Osteocyte (in vitro differentiated cells): Measurements from ENCODE around the gene RRP1. TPM values are rescaled to one million over a fixed set of nuclear protein-coding genes. Genes with fewer than 3 reads are reported as not detected.

ENCODE experiments used
- DNase-seq: peaks from one replicate; pipeline ENCODE4 v3.0.0; 2021; ENCODE audit warnings: mixed read lengths; ENCODE audit not compliant: unreplicated experiment; ENCODE audit errors: extremely low spot score
- H3K27ac Mint-ChIP-seq: one replicate; pipeline ENCODE4 v1.8.0; 2021; ENCODE audit warnings: mild to moderate bottlenecking, mixed read lengths; ENCODE audit not compliant: unreplicated experiment
- H3K27me3 Mint-ChIP-seq: one replicate; pipeline ENCODE4 v1.8.0; 2021; ENCODE audit warnings: mixed read lengths; ENCODE audit not compliant: unreplicated experiment
- H3K36me3 Mint-ChIP-seq: one replicate; pipeline ENCODE4 v1.8.0; 2021; ENCODE audit warnings: mixed read lengths; ENCODE audit not compliant: unreplicated experiment
- H3K4me1 Mint-ChIP-seq: one replicate; pipeline ENCODE4 v1.8.0; 2021; ENCODE audit warnings: mixed read lengths; ENCODE audit not compliant: unreplicated experiment
- H3K4me3 Mint-ChIP-seq: one replicate; pipeline ENCODE4 v1.8.0; 2021; ENCODE audit warnings: mild to moderate bottlenecking, moderate library complexity, mixed read lengths; ENCODE audit not compliant: unreplicated experiment
- H3K9me3 Mint-ChIP-seq: one replicate; pipeline ENCODE4 v1.8.0; 2021; ENCODE audit warnings: mixed read lengths; ENCODE audit not compliant: unreplicated experiment
- CTCF ChIP-seq: fragments of 200-600 bp; sonication (generic); IDR thresholded peaks from 2 replicates; pipeline ENCODE4 v1.5.0; 2021; ENCODE audit warnings: antibody characterized with exemption, mild to moderate bottlenecking, moderate library complexity
- total RNA-seq: library from RNA; stranded (reverse); gene quantifications from 2 replicates; pipeline ENCODE4 v1.2.1, GENCODE V29; 2021

RRP1 gene
- total RNA-seq, 1 donor from 2014 or later = 22.8 TPM

GRCh38 chr21:43778469-43779335 lies 10.7 kb upstream of the RRP1 start:
- no peak for DNase-seq
- no peak for TF ChIP-seq CTCF
- Mint-ChIP-seq H3K36me3 (peaks cover 6% of the 10 kb centered on the region), H3K9me3 (no peaks in the 10 kb centered on the region), H3K27me3 (no peaks in the 10 kb centered on the region), H3K4me3 (no peak overlapping the region), H3K27ac (peak overlapping the region; percentile 32), H3K4me1 (peaks cover 37% of the 10 kb centered on the region)

- no peak overlapping the region for H3K4me3 Mint-ChIP-seq
- TF ChIP-seq CTCF = no peak
- peaks cover 28% of the 10 kb centered on the region for H3K4me1 Mint-ChIP-seq
- H3K27me3 Mint-ChIP-seq = no peaks in the 10 kb centered on the region
- DNase-seq = no peak
- no peaks in the 10 kb centered on the region for H3K36me3 Mint-ChIP-seq
- H3K9me3 Mint-ChIP-seq = no peaks in the 10 kb centered on the region
- no peak overlapping the region for H3K27ac Mint-ChIP-seq
Measured at GRCh38 chr21:43779660-43780059, 9.7 kb upstream of the RRP1 start.

GRCh38 chr21:43781846-43782245 lies 7.5 kb upstream of the RRP1 start:
- no peak overlapping the region for H3K4me3 Mint-ChIP-seq
- no peaks in the 10 kb centered on the region for H3K27me3 Mint-ChIP-seq
- H3K36me3 Mint-ChIP-seq = no peaks in the 10 kb centered on the region
- H3K9me3 Mint-ChIP-seq = no peaks in the 10 kb centered on the region
- peaks cover 19% of the 10 kb centered on the region for H3K4me1 Mint-ChIP-seq
- H3K27ac Mint-ChIP-seq = no peak overlapping the region
- no peak for TF ChIP-seq CTCF
- no peak for DNase-seq

DNA sequence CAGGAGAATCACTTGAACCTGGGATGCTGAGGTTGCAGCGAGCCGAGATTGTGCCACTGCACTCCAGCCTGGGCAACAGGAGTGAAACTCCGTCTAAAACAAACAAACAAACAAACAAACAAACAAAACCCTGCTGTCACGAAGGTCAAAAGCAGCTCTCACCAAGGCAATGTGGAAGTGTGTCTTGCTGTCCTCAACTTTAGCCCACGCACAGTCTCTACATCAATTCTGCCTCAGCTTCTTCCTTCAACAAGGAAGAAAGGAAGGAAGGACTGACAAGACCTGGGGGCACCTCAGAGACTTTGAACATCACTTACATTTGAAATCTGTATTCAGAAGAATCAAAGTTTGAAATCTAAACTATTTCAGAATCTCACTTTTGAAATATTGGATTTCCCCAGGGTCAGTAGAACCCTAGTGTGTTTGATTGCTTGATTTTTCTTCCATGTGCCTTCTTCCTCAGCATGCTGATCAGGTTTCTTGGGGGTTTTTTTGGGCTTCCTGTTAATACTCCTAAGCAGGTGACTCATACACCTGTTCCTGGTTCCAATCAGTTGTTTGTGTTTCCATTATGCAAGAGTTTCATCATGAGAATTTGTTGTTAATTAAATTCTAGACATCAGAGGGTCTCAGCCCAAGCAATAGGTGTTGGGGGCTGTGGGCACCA lies 6.8 kb upstream of the RRP1 start:
- H3K27ac Mint-ChIP-seq = no peak overlapping the region
- H3K27me3 Mint-ChIP-seq = no peaks in the 10 kb centered on the region
- no peaks in the 10 kb centered on the region for H3K36me3 Mint-ChIP-seq
- DNase-seq = no peak
- H3K4me1 Mint-ChIP-seq = peaks cover 17% of the 10 kb centered on the region
- no peak for TF ChIP-seq CTCF
- H3K9me3 Mint-ChIP-seq = no peaks in the 10 kb centered on the region
- H3K4me3 Mint-ChIP-seq = no peak overlapping the region

DNA sequence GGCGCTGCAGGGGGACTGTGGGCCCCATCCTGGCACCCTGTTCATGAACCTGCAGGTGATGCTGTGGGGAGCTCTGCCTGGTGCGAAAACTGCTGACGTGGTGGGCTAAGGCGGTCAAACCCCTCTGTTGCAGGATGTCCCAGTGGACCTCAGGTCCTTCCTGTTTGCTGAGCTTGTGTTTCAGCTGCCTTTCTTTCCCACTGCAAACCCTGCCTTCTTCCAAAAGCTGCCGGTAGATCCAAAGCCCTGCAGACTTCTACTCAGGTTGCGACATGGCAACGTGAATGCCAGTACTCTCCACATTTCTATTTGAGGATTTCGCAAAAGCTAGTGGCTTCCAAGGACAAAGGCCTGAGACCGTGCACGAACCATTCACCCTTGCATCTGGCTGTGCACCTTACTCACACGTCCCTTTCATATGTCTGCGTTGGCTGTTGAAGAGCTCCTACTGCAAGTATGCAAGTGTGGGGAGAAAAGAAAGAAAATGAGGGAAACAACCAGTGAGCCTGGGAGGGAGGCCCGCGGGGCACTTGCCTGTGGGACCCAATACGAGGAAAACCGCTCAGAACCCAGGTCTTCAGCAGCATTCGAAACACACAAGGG lies 6.2 kb upstream of the RRP1 start:
- no peak for TF ChIP-seq CTCF
- H3K9me3 Mint-ChIP-seq = no peaks in the 10 kb centered on the region
- no peak overlapping the region for H3K27ac Mint-ChIP-seq
- no peak for DNase-seq
- no peak overlapping the region for H3K4me3 Mint-ChIP-seq
- no peaks in the 10 kb centered on the region for H3K27me3 Mint-ChIP-seq
- no peaks in the 10 kb centered on the region for H3K36me3 Mint-ChIP-seq
- H3K4me1 Mint-ChIP-seq = peaks cover 14% of the 10 kb centered on the region
